GM12864 (cell line): ENCODE data around the gene DNAJC15.

Experiments
- DNase-seq: peaks from one replicate; pipeline ENCODE4 v3.0.0-alpha.2; 2011; ENCODE audit warnings: low read depth
- H3K4me3 ChIP-seq: 2 replicates; pipeline ENCODE4 v1.5.1; 2011; ENCODE audit warnings: mild to moderate bottlenecking, low read depth, low read length, control low read depth
- TF ChIP-seq, protein P1 (sequence below): IDR thresholded peaks from 2 replicates; pipeline ENCODE4 v1.5.1; 2011; ENCODE audit warnings: low read depth, mild to moderate bottlenecking, moderate library complexity, low read length, control low read depth, inconsistent platforms; ENCODE audit errors: missing control alignments

The DNAJC15 gene

DNA sequence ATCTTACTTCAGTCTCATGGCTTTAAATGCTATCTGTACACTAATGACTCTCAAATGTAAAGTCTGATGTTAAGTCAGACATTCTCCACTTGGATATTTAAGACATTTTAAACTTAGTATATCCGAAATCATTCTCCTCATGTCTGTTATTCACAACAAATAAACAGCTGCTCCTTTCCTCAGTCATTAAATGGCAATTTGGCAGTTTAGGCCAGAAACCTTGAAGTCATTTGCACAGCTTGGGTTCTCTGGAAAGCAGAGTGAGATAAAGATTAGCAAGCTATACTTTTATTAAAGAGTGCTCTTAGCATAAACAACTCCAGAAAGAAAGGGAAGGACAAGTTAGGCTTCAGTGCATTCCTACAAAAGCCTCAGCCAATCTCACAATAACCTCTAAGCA is 53.7 kb downstream of the DNAJC15 start:
- no peak overlapping the region for H3K4me3 ChIP-seq
- no peak for DNase-seq
- TF ChIP-seq, protein P1, sequence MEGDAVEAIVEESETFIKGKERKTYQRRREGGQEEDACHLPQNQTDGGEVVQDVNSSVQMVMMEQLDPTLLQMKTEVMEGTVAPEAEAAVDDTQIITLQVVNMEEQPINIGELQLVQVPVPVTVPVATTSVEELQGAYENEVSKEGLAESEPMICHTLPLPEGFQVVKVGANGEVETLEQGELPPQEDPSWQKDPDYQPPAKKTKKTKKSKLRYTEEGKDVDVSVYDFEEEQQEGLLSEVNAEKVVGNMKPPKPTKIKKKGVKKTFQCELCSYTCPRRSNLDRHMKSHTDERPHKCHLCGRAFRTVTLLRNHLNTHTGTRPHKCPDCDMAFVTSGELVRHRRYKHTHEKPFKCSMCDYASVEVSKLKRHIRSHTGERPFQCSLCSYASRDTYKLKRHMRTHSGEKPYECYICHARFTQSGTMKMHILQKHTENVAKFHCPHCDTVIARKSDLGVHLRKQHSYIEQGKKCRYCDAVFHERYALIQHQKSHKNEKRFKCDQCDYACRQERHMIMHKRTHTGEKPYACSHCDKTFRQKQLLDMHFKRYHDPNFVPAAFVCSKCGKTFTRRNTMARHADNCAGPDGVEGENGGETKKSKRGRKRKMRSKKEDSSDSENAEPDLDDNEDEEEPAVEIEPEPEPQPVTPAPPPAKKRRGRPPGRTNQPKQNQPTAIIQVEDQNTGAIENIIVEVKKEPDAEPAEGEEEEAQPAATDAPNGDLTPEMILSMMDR, result no peak

DNA sequence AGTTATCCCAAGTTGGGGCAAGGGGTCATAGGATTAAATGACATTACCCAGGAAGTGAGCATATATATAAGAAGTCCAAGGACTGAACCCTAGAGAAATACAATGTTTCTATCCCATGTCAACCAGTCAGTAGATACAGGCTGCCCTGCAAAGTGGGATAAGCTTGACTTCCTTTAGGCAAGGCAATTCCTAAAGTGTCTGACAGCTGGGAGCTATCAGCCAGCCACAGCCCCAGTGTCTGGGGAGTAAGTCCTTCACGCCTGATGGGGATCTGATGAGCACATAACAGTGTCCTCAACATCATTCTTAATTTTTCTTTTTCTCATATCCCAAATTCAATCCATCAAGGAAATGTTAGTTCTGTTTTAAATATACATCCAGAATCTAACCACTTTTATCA is 54.1 kb downstream of the DNAJC15 start:
- no peak overlapping the region for H3K4me3 ChIP-seq
- no peak for DNase-seq
- TF ChIP-seq, protein P1, result no peak

DNA sequence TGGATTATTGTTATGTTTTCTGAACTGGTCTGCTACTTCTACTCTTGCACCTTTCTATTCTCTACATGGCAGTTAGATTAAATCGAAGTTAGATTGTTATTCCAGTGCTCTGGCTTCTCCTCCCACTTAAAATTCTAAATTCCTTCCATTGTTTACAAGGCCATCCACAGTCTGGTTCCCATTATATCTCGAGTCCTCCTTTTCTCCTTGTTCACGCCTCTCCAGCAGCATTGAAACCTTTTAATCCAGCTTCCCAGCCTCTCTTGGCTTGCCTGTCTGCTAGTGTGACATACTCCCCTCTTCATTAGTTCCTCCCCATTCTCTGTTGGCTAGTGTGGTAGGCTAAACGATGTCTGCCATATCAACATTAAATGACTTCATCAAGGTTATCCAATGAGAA is 54.5 kb downstream of the DNAJC15 start:
- no peak for DNase-seq
- TF ChIP-seq, protein P1, result no peak
- H3K4me3 ChIP-seq, result no peak overlapping the region

GRCh38 chr13:43078399-43078798 is 55.0 kb downstream of the DNAJC15 start:
- no peak overlapping the region for H3K4me3 ChIP-seq
- DNase-seq, result no peak
- TF ChIP-seq, protein P1, result no peak

DNA sequence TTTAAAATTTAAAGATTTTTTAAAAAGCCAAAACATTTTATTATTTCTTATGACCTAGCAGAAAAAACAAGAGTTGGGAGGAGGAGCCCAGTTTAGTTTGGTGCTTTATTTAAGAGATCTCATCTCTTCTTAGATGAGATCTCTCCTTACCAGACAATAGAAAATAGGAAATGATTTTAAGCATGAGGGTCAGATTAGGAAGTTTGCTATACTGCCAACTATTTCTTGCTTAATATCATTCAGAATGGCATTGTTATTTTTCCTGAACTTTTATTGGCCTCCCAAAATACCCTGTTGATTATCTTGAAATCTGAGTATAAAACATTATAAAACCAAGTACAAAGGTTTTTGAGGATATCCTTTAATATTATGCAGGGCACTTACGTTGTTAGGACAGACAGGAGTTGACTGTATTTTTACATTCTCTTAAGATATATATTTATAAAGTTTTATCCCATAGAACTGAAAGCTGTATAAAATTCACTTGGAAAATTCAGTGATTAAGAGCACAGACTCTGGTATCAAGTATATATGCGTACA is 56.1 kb downstream of the DNAJC15 start:
- no peak overlapping the region for H3K4me3 ChIP-seq
- DNase-seq, result no peak
- TF ChIP-seq, protein P1, result no peak

GRCh38 chr13:43080199-43080598 is 56.8 kb downstream of the DNAJC15 start:
- H3K4me3 ChIP-seq, result no peak overlapping the region
- DNase-seq, result no peak
- TF ChIP-seq, protein P1, result no peak

DNA sequence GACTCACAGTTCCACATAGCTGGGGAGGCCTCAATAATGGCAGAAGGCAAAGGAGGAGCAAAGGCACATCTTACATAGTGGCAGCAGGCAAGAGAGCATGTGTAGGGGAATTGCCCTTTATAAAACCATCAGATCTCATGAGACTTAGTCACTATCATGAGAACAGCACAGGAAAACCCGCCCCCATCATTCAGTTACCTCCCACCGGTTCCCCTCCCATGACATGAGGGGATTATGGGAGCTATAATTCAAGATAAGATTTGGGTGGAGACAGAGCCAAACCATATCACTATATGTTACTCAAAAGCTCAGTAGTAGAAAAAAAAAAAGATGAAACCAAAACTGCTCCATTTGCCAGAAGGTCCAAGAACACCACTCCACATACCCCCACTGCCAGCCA is 58.5 kb downstream of the DNAJC15 start:
- no peak overlapping the region for H3K4me3 ChIP-seq
- TF ChIP-seq, protein P1, result no peak

More for the DNA sequence above, 58.5 kb downstream of the DNAJC15 start:
- DNase-seq, result no peak
